ENCODE data around the gene TBC1D1.

TBC1D1 gene

GRCh38 chr4:37893164-37893563, 2.3 kb downstream of the TBC1D1 start (continued):
- no peak for TF ChIP-seq ZNF341 (tag by site-specific recombination; IDR thresholded peaks at IDR 0.05; ENCODE audit: low read depth)
- no peak for TF ChIP-seq ZNF423 (tag by site-specific recombination; IDR thresholded peaks at IDR 0.05)
- TF ChIP-seq ZNF37A (tag by site-specific recombination; IDR thresholded peaks at IDR 0.05): no peak

- H3K9me3 ChIP-seq (ENCODE audit: control insufficient read depth, insufficient read depth, low read depth, low read length): no peaks in the 10 kb centered on the region
- ChIA-PET CTCF (no interaction called here), POLR2A (no interaction called here)
- TF ChIP-seq ZNF223 (tag by site-specific recombination; IDR thresholded peaks at IDR 0.05) (no peak), EGR2 (tag by site-specific recombination; IDR thresholded peaks at IDR 0.05; ENCODE audit: low read depth) (no peak), ZNF146 (tag by site-specific recombination; IDR thresholded peaks at IDR 0.05) (no peak), KLF7 (tag by site-specific recombination; IDR thresholded peaks at IDR 0.05; ENCODE audit: borderline replicate concordance) (no peak), ZNF791 (tag by site-specific recombination; IDR thresholded peaks at IDR 0.05) (no peak), ZBTB10 (tag by site-specific recombination; IDR thresholded peaks at IDR 0.05) (no peak), ZNF707 (tag by site-specific recombination; IDR thresholded peaks at IDR 0.05) (no peak), AEBP2 (tag by site-specific recombination; IDR thresholded peaks at IDR 0.05; ENCODE audit: borderline replicate concordance) (no peak), YY2 (tag by site-specific recombination; IDR thresholded peaks at IDR 0.05) (no peak), ZNF366 (tag by site-specific recombination; conservative IDR thresholded peaks at IDR 0.05) (no peak), ZNF529 (tag by site-specific recombination; IDR thresholded peaks at IDR 0.05; ENCODE audit: insufficient replicate concordance) (no peak), TCF7L2 (IDR thresholded peaks at IDR 0.05; ENCODE audit: borderline replicate concordance, low read depth, low read length) (no peak)
- H3K36me3 ChIP-seq (ENCODE audit: control insufficient read depth in 2 of 2, insufficient read depth in 1 of 2, low read length in 2 of 2): no peaks in the 10 kb centered on the region
- no peak overlapping the region for H3K4me3 ChIP-seq (ENCODE audit: low read depth, low read length)
- no peak overlapping the region for H3K27ac ChIP-seq (ENCODE audit: extremely low read depth, low read depth, low read length)
- no peaks in the 10 kb centered on the region for H3K4me1 ChIP-seq (ENCODE audit: control insufficient read depth, insufficient read depth, low read length)
Measured at GRCh38 chr4:37895271-37895670, 4.4 kb downstream of the TBC1D1 start.

- no peak overlapping the region for H3K4me3 ChIP-seq (ENCODE audit: low read depth, low read length)
- no peaks in the 10 kb centered on the region for H3K4me1 ChIP-seq (ENCODE audit: control insufficient read depth, insufficient read depth, low read length)
- POLR2A ChIA-PET: no interaction called here
- no peaks in the 10 kb centered on the region for H3K9me3 ChIP-seq (ENCODE audit: control insufficient read depth, insufficient read depth, low read depth, low read length)
- H3K27ac ChIP-seq (ENCODE audit: extremely low read depth, low read depth, low read length): no peak overlapping the region
- no peaks in the 10 kb centered on the region for H3K36me3 ChIP-seq (ENCODE audit: control insufficient read depth in 2 of 2, insufficient read depth in 1 of 2, low read length in 2 of 2)
- CTCF ChIA-PET: interaction anchor here (0.6 to 0.7 kb wide), 2 partner anchors 15 to 48 kb away, joined by 3 to 4 read pairs; no protein-coding TSS in a partner anchor
- TF ChIP-seq PRDM2 (tag by site-specific recombination; IDR thresholded peaks at IDR 0.05; ENCODE audit: borderline replicate concordance) (no peak), ZNF544 (tag by site-specific recombination; IDR thresholded peaks at IDR 0.05) (no peak), ZFP69B (tag by site-specific recombination; IDR thresholded peaks at IDR 0.05) (no peak), ZBTB8A (tag by site-specific recombination; IDR thresholded peaks at IDR 0.05) (no peak), OSR2 (tag by site-specific recombination; IDR thresholded peaks at IDR 0.05) (no peak), ZNF654 (tag by site-specific recombination; IDR thresholded peaks at IDR 0.05; ENCODE audit: low read depth) (no peak), ZEB2 (tag by site-specific recombination; IDR thresholded peaks at IDR 0.05) (no peak), GLIS2 (tag by site-specific recombination; IDR thresholded peaks at IDR 0.05) (no peak), YY1 (tag by site-specific recombination; IDR thresholded peaks at IDR 0.05) (no peak), GLI4 (tag by site-specific recombination; IDR thresholded peaks at IDR 0.05) (no peak), KLF7 (tag by site-specific recombination; IDR thresholded peaks at IDR 0.05; ENCODE audit: borderline replicate concordance) (no peak), ZBTB48 (tag by site-specific recombination; IDR thresholded peaks at IDR 0.05) (no peak)
Measured at GRCh38 chr4:37896206-37896860, 5.4 kb downstream of the TBC1D1 start.
